GM19467 (cell line): ENCODE results near the gene FNIP1.
A peak's percentile ranks its signal among the peaks of the same experiment; 100 is the strongest.
"Not testable (repeated sequence)": the region's sequence is repeated elsewhere in the genome, so short reads cannot be mapped to it uniquely, and the experiment has no call there.

Experiments used
- ATAC-seq: cut with Tn5 transposase; IDR thresholded peaks from one replicate; pipeline ENCODE4 v1.9.1; 2021; ENCODE audit warnings: mild to moderate bottlenecking, moderate library complexity; ENCODE audit not compliant: unreplicated experiment

Gene FNIP1

DNA sequence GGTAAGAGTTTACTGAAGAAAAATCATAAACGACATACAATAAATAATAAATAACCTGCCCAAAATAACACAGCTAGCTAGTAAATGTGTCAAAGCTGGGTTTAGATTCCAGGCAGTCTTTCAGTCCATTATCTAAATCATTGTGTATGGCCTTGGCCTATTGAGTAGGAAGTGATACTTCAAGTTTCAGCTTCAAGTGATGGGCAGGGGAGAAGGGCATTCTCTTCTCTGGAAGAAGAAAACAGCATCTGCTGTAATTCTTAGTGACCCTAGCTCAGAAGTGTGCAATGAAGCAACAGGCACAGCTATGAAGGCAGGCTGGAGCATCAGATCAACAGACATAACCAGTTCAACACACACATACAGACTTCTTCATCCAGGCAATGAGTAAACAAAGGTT lies 42.5 kb downstream of the FNIP1 start:
- ATAC-seq, result no peak

GRCh38 chr5:131751506-131751905 lies 45.3 kb downstream of the FNIP1 start:
- ATAC-seq, result no peak

DNA sequence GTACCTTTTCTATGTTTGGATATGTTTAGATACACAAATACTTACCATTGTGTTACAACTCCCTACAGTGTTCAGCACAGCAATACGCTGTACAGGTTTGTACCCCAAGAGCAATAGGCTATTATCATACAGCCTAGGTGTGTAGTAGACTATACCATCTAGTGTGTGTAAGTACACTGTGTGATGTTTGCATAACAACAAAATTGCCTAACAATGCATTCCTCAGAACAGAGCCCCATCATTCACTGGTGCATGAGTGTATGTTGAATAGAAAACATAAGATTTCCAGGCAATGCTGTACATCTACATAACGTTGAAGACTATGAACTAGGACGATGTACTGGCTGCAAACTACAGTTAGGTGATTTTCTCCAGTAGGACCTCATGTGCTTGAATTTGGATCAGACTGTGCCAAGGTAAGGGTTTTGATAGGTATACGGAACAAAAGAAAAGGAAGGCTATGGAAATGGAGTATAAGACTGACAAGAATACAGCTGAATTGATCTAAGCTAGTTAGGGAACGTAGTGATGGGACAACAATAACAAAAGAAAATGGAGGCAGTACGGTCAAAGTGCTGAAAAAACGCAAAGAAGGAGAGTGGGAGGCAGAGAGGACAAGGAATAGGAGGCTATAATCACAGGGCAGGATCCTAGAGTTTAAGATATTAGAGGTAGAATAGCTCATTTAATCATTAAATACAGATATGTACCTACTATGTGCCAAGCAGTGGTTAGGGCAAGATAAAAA lies 46.9 kb downstream of the FNIP1 start:
- ATAC-seq, result no peak

GRCh38 chr5:131749138-131749537 lies 47.7 kb downstream of the FNIP1 start:
- no peak for ATAC-seq

GRCh38 chr5:131747180-131748105 lies 49.4 kb downstream of the FNIP1 start:
- peak; percentile 77 for ATAC-seq

DNA sequence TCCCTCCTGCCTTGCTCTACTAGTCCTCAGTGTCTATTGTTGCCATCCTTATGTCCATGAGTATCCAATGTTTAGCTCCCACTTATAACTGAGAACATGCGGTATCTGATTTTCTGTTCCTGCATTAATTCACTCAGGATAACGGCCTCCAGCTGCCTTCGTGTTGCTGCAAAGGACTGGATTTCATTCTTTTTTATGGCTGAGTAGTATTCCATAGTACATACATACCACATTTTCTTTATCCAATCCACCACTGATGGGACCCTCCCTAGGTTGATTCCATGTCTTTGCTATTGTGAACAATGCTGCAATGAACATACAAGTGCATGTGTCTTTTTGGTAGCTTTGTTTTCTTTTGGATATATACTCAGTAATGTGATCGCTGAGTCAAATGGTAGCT lies 50.4 kb downstream of the FNIP1 start:
- no peak for ATAC-seq

DNA sequence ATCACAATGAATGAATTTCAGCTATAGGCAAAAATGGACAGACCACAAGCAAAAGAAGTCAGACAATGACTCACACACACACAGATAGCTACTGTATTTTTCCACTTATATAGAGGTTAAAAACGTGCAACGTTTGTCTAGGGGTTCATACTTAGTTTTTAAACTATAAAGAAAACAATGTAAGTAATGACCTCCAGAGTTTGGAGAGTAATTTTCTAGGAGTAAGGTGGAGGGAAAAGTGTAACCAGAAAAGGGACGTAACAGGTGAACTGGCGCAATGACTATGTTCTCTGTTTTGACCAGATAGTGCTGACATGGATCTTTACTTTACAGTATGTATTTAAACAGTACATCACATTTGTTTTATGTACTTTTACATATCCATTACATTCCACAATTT lies 51.1 kb downstream of the FNIP1 start:
- ATAC-seq, result no peak

DNA sequence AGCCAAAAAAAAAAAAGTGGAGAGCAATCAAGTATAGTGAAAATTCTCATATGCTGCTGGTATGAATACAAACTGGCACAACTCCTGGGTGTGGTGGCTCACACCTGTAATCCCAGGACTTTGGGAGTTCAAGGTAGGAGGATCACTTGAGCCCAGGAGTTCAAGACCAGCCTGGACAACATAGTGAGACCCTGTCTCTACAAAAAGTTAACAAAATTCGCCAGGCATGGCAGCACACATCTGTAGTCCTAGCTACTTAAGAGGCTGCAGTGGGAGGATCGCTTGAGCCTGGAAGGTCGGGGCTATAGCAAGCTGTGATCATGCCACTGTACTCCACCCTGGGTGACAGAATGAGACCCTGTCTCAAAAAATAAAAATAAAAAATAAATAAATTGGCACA lies 51.7 kb downstream of the FNIP1 start:
- ATAC-seq, result no peak

DNA sequence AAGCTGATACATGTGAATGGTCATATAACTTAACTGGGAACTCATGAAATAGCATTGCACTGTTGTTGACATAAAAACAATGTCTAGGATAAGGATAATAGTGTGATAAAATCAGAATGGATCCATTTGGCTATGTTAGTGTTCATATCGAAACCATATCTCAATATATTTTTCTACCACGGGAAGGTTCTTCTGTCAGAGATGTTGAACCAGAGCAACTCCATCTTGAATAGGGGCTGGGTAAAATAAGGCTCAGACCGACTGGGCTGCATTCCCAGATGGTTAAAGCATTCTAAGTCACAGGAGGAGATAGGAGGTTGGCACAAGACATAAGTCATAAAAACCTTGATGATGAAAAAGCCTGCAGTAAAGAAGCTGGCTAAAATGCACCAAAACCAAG lies 56.3 kb downstream of the FNIP1 start:
- ATAC-seq, result no peak

DNA sequence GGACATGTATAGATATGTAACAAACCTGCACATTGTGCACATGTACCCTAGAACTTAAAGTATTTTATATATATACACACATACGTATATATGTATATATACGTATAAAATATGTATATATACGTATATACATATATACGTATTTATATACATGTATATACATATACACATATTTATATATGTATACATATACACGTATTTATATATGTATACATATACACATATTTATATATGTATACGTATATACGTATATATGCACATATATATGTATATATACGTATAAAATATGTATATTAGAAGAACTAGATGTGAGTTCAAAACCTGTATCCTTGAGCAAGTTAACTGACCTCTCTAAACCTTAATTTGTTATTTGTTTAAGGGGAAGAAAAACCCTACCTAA lies 61.4 kb downstream of the FNIP1 start:
- no peak for ATAC-seq

GRCh38 chr5:131734939-131735338 lies 61.9 kb downstream of the FNIP1 start:
- not testable (repeated sequence) for ATAC-seq

GRCh38 chr5:131729292-131729691 lies 67.5 kb downstream of the FNIP1 start:
- not testable (repeated sequence) for ATAC-seq

- not testable (repeated sequence) for ATAC-seq
Observed at GRCh38 chr5:131724089-131724488, 72.7 kb downstream of the FNIP1 start.

DNA sequence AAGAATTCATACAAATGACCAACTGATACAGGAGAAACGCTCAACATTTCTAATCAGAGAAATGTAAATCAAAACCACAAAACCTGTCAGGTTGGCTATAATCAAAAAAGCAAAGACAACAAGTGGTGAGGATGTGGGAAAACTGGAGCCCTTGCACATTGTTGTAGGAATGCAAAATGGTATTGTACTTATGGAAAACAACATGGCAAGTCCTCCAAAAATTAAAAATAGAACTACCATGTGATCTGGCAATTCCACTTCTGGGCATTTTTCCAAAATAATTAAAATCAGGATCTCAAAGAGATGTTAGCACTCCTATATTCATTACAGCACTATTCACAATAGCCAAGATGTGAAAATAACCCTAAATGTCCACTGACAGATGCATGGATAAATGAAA lies 76.1 kb downstream of the FNIP1 start:
- no peak for ATAC-seq

- ATAC-seq, result no peak
Observed at GRCh38 chr5:131719564-131719963, 77.3 kb downstream of the FNIP1 start.

GRCh38 chr5:131718487-131719014 lies 78.3 kb downstream of the FNIP1 start:
- no peak for ATAC-seq

- not testable (repeated sequence) for ATAC-seq
Observed at GRCh38 chr5:131717164-131717563, 79.7 kb downstream of the FNIP1 start.

GRCh38 chr5:131716650-131717049 lies 80.2 kb downstream of the FNIP1 start:
- ATAC-seq, result no peak

GRCh38 chr5:131710391-131710790 lies 86.4 kb downstream of the FNIP1 start:
- no peak for ATAC-seq

DNA sequence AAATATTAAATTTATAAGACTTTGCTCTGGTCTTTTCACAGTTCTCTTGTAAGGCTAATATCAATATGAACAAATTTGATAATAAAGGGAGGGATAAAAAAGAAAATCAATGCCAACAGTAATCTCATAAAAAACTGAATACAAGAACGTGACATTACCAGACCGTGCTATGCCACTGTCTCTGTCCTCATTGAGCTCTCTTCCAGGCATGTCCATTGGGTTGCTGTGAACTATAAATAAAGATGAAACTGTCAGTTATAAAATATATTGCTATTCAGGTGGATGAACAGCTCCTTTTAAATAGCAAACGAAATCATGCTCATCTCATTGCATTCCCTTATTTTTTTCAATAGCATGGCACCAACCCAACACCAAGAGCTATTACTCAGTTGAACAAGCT lies 87.8 kb downstream of the FNIP1 start:
- no peak for ATAC-seq

DNA sequence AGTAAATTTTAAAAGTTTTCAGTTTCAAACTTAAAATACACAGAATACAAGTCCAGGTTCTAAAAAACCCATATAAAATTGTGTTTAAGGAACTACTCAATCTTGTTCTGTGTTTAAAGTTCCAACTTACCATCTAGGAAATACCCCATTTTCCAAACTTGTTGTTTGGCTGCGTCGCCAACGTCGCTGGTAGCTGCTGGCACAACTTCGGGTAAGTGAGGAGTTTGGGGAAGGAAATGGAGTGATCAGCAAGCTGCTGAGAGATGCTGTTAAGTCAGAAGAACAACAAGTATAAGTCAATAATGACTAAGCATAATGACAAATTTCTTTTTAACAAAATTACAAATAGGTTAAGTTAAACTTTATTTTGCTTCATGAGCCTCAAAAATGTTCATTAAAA lies 90.5 kb downstream of the FNIP1 start:
- no peak for ATAC-seq

DNA sequence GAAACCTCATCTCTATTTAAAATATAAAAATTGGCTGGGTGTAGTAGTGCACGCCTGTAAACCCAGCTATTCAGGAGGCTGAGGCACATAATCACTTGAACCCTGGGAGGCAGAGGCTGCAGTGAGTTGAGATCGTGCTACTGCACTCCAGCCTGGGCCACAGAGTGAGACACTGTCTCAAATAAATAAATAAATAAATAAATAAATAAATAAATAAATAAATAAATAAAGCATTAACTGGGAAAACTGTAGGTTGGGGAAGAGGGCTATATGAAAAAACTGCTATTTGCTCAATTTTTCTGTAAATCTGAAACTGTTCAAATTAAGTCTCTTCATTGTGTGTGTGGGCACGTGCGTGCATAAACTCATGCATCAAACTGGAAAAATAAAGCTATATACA lies 101.9 kb downstream of the FNIP1 start:
- ATAC-seq, result no peak
